ENCODE measurements around the gene RAB31.
"Not testable (repeated sequence)": the region's sequence is repeated elsewhere in the genome, so short reads cannot be mapped to it uniquely, and the experiment has no call there.

Gene RAB31

GRCh38 chr18:9869715-9870430 is 161.8 kb downstream of the RAB31 start:
- no peak for DNase-seq

GRCh38 chr18:9870431-9871008 is 162.4 kb downstream of the RAB31 start:
- no peak for DNase-seq

DNA sequence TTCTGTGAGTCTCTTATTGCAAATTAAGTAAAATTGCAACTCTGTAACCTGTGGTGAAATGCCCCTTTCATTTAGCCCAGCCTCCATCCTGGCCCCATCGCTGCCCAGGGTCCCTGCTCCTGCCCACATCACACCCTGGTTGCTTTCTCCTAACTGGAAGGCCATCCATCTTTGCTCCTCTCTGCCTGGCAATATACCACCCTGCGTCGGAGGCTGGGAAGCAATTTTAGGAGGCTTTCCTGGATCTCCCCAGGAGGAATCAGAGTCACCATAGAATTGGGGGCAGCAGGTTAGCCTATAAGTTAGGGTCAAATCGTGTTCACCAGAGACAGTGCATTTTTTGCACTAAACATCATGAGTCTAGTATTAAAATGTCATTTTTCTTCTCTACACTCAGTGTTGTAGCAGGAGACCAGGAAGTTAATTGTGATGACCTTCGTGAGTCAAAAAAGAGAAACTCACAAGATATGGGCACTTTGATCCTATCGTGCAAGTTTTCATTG is 163.2 kb downstream of the RAB31 start:
- DNase-seq, result no peak

DNA sequence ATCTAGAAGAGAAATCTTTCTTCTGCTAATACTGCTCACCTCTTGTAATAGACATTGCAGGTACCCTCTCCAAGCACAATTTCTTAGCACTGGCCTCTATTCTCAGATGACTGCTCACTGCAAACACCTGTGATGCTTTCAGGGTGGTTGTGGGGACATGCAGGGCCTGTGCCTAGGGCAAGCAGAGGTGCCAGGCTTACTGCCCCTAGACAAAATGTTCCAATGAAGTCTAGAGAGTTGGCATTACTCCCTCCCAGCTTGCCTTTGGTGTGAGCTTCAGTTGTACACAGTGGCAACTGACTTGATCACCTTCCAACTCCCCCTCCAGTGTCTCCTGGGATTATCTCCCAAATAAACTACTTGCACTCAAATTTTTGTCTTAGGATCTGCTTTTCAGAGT is 164.7 kb downstream of the RAB31 start:
- no peak for DNase-seq

- DNase-seq, result no peak
Observed at GRCh38 chr18:9874728-9875127, 166.6 kb downstream of the RAB31 start.

- no peak for DNase-seq
Observed at GRCh38 chr18:9876212-9876866, 168.2 kb downstream of the RAB31 start.

DNA sequence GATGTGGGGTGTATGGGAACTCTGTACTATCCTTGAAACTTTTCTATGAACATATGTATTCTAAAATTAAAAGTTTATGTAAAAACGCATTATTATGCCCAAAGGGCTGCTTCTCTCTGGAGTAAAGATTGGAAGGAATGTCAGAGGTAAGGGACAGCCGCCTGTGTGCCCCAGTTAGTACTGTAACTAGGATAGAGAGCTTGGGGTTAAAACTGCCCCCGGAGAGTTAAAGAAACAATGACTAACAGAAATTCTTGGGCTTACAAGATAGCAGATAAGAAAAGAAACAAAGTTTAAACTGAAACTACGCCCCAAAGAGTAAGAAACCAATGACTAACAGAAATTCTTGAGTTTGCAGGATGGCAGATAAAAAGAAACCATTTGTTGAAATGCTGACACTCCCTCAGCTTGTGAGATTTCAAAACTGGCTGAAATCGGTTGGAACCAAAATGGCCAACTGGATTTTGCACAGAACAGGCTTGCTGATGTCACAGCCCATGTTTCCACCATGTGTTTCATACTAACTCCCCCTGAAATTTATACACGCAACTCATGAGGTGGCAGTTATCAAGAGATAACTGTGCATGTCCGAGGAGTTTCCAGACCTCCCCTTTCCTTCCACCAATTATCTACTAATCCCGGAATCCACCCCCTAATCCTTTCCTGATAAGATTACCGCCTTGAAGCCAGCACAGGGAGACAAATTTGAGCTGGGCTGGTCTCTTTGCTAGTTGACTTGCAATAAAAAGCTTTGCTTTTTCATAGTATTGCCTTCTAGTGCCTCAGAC is 169.0 kb downstream of the RAB31 start:
- no peak for DNase-seq

- DNase-seq, result no peak
Observed at GRCh38 chr18:9877655-9878014, 169.5 kb downstream of the RAB31 start.

DNA sequence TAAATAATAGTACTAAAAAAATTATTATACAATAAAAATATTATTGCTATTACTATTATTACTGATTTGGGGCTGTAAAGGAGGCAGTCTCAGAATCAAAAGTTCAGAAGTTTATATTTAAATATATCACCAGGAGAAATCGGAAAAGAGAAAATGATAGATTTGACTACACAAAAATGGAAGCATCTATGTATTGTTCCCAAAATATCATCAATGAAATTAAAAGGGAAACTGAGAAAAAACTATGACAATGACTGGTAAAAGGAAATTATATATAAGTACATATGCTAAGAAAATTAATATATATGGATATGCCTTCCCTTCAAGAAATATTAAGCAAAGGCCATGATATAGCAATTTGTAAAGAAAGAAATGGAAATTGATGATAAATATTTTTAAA is 170.0 kb downstream of the RAB31 start:
- no peak for DNase-seq

- no peak for DNase-seq
Observed at GRCh38 chr18:9878783-9879242, 170.7 kb downstream of the RAB31 start.

DNA sequence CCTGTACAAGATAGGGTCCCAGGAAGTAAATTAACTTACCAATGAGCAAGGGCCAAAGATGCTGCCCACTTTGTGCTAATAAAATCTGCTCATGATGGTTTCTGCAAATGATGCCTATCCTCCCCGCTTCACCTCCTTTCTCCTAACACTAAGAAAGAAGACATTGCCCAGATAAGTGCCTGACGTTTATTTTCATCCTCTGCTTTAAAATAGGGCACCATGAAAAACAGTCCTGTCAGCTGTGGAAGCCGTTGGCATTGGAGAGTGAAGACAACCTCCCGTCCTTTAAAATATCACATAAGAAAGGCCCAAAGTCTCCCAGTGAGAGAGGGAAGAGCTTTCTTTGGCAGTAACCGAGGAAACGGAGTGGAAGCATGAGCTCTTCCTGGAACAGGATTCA is 176.0 kb downstream of the RAB31 start:
- DNase-seq, result no peak

GRCh38 chr18:9884532-9885140 is 176.5 kb downstream of the RAB31 start:
- DNase-seq, result no peak

DNA sequence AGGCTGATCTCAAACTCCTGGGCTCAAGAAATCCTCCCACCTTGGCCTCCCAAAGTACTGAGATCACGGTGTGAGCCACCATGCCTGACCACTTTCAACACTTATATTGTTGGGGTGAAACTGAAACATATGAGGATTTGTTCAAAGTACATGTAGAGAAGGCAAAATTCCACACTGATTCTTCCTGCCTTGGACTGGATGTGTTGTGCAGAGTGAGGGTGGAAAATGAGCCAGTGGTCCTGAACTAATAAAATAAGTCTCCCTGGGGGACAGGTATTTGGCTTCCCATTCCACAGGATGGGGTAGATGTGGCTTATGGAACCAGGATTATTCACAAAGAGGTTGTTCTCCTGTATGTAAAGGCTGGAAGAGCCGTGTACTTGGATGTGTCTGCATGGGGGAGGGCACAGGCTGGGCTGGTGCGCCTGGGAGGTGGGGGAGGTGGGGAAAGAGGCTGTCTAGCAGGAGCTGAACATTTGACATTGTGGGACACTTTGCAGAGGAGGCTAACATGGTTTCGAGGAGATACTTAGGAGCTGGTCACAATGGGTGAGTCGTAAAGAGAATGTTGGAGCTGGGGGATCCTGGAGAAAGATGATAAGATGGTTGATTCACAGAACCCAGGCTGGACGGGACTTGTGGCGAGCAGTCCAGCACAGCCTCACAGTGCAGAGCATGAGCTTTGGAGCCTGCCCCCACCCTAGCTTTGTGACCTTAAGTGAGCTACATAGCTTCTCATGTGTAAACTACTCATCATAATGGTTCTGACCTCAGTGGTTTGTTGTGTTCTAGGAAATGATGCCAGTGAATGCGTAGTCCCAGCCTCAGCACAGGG is 177.3 kb downstream of the RAB31 start, which contains the start of gene TXNDC2:
TSS of gene TXNDC2 (plus strand) at position 804 of the 835 bp plus-strand sequence. CDS start 708 bp downstream, outside the sequence.
- no peak for DNase-seq

DNA sequence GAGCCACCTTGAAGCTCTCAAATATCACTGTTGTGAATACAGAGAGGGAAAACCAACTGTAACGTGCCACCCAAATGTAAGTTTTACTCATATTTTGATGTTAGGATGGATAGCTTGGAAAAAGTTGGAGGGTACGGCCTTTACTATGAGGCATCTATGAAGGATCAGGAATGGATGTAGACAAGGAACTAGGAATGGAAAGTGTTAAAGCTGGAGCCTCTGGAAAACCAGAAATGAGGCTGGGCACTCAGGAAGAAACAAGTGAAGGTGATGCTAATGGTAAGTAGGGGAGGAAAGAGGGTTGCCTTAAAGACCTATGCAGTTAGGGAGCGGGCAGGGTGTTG is 177.9 kb downstream of the RAB31 start:
- DNase-seq, result no peak

DNA sequence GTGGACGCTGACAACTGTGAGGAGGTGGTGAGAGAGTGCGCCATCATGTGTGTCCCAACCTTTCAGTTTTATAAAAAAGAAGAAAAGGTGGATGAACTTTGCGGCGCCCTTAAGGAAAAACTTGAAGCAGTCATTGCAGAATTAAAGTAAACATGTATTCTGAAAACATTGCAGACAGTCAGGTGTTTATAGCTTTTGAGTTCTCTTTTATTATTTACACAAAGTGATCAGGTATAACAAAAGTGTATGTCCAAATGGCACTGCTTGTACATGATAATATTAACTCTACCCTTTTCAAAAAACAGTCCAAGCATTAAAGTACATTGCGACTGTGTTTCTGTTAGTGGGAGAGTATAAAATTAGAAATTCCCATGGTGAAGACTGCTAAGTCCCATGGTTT is 179.9 kb downstream of the RAB31 start:
- no peak for DNase-seq

GRCh38 chr18:9890196-9890595 is 182.1 kb downstream of the RAB31 start:
- no peak for DNase-seq

DNA sequence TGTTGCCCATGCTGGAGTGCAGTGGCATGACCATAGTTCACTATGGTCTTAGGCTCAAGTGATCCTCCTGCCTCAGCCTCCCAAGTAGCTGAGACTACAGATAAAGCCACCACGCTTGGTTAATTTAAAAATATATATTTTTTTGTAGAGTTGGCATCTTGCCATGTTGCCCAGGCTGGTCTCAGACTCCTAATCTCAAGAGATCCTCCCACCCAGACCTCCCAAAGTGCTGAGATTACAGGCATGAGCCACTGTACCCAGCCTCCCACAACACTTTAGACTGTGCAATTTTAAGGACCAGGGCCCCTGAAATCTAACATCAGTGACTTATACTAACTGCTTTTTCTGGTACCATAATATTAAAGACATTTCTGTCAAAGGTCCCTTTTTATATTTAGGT is 182.9 kb downstream of the RAB31 start:
- DNase-seq, result no peak

DNA sequence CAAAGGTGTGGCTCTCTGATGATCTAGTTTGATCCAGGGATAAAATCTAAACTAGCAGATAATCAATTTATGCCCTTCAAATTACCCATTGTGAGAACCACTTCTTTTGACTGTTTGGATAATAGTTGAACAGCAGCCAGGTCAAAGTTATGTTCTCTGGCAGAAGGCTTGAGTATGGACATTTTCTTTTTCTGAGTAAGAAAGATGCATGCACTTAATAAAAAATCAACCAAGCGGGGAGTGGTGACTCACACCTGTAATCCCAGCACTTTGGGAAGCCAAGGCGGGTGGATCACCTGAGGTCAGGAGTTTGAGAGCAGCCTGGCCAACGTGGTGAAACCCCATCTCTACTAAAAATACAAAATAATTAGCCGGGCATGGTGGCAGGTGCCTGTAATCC is 183.4 kb downstream of the RAB31 start:
- not testable (repeated sequence) for DNase-seq

GRCh38 chr18:9894454-9895068 is 186.5 kb downstream of the RAB31 start:
- DNase-seq, result no peak

- no peak for DNase-seq
Observed at GRCh38 chr18:9897129-9897528, 189.0 kb downstream of the RAB31 start.

- DNase-seq, result not testable (repeated sequence)
Observed at GRCh38 chr18:9897787-9898291, 189.7 kb downstream of the RAB31 start.
